Ectodermal cell (in vitro differentiated cells): ENCODE results near the gene LYPLA2.
A peak's percentile ranks its signal among the peaks of the same experiment; 100 is the strongest.
"Not testable (repeated sequence)": the region's sequence is repeated elsewhere in the genome, so short reads cannot be mapped to it uniquely, and the experiment has no call there.

Experiments used
- H3K27ac ChIP-seq: 2 replicates; pipeline ENCODE4 v1.7.0; 2013; ENCODE audit warnings: mild to moderate bottlenecking, low read depth, low read length; ENCODE audit not compliant: insufficient read depth, poor library complexity, severe bottlenecking
- H3K27me3 ChIP-seq: 2 replicates; pipeline ENCODE4 v1.7.0; 2013; ENCODE audit warnings: mild to moderate bottlenecking, low read length; ENCODE audit not compliant: insufficient read depth, control insufficient read depth, poor library complexity, severe bottlenecking
- H3K36me3 ChIP-seq: one replicate; pipeline ENCODE4 v1.7.0; 2013; ENCODE audit warnings: low read length; ENCODE audit not compliant: control insufficient read depth, insufficient read depth
- H3K4me1 ChIP-seq: one replicate; pipeline ENCODE4 v1.7.0; 2013; ENCODE audit warnings: low read length; ENCODE audit not compliant: control insufficient read depth, insufficient read depth
- H3K4me3 ChIP-seq: 2 replicates; pipeline ENCODE4 v1.7.0; 2013; ENCODE audit warnings: low read depth, low read length, control low read depth; ENCODE audit not compliant: insufficient read depth
- H3K9me3 ChIP-seq: 2 replicates; pipeline ENCODE4 v1.7.0; 2013; ENCODE audit warnings: mild to moderate bottlenecking, low read length, moderate library complexity; ENCODE audit not compliant: control insufficient read depth
- WGBS, 2 experiments: methylation state at CpG; one replicate each; pipeline ENCODE4 v1.1.7; 2013; ENCODE audit warnings: missing lambda C conversion rate in 2 of 2; 5-methylcytosine and 5-hydroxymethylcytosine counted together

LYPLA2 gene

DNA sequence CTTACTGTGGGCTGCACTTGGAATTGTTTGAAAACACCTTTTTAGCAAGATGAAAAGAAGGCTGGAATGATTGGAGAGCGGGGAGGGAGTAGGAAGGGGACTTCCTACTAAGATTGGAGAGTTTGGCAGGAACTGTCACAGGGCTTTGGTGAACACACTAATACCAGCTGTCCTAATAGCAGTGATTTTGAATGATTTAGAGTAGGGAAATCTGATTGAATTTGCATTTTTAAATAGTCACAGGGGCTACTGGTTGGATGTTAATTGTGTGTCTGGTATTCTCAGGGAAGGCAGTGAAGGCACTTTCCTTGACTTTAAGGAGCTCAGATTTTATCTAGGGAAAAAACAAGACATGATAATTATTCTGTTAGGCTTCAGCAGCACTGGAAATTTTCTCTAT lies 36.8 kb downstream of the LYPLA2 start:
- Histone ChIP-seq H3K27ac (no peak overlapping the region), H3K9me3 (no peaks in the 10 kb centered on the region), H3K27me3 (no peaks in the 10 kb centered on the region), H3K4me1 (peaks cover 4% of the 10 kb centered on the region), H3K36me3 (no peaks in the 10 kb centered on the region), H3K4me3 (no peak overlapping the region)
- 85 to 98% methylated on average over 1 of the region's 1 CpG for WGBS, 2 experiments

DNA sequence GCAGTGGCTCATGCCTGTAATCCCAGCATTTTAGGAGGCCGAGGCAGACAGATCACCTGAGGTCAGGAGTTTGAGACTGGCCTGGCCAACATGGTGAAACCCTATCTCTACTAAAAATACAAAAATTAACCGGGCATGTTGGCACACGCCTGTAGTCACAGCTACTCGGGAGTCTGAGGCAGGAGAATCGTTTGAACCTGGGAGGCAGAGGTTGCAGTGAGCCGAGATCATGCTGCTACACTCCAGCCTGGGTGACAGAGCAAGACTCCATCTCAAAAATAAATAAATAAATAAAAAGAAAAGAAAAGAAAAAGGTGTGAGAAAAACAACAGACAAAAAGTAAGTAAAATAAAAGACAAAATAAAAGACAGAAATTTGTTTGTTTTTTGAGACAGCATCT lies 43.2 kb downstream of the LYPLA2 start:
- H3K27me3 ChIP-seq = peaks cover 27% of the 10 kb centered on the region
- not testable (repeated sequence) for H3K27ac ChIP-seq, H3K36me3 ChIP-seq, H3K4me3 ChIP-seq, H3K4me1 ChIP-seq, H3K9me3 ChIP-seq
- 89 to 90% methylated on average over 6 of the region's 6 CpGs for WGBS, 2 experiments

- Histone ChIP-seq H3K27me3 (peaks cover 27% of the 10 kb centered on the region), H3K27ac (no peak overlapping the region), H3K9me3 (no peaks in the 10 kb centered on the region), H3K4me3 (no peak overlapping the region), H3K36me3 (no peaks in the 10 kb centered on the region), H3K4me1 (no peaks in the 10 kb centered on the region)
- WGBS, 2 experiments = 72 to 82% methylated on average over 2 to 3 of the region's 3 CpGs
Measured at GRCh38 chr1:23836037-23836436, 45.1 kb downstream of the LYPLA2 start.

DNA sequence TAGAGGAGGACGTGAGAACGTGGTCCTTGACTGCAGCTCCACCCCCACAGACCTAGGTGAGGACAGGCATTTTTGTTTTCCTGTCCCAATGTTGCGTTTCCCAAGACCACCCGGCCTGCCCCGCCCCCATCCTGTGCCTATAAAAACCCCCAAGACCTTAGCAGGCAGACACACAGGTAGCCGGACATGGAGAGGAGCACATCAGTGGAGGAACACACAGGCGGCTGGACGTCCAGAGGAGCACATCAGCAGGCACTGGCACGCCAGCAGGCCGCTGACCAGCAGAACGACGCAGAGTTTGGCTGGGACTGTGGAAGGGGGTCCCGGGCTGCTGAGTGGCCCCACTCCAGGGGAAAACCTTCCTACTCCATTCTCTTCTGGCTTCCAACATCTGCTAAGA lies 47.0 kb downstream of the LYPLA2 start:
- H3K36me3 ChIP-seq = no peaks in the 10 kb centered on the region
- H3K4me3 ChIP-seq = no peak overlapping the region
- H3K4me1 ChIP-seq = no peaks in the 10 kb centered on the region
- H3K27ac ChIP-seq = no peak overlapping the region
- peaks cover 27% of the 10 kb centered on the region for H3K27me3 ChIP-seq
- WGBS, 2 experiments = 27 to 33% methylated on average over 13 of the region's 13 CpGs
- H3K9me3 ChIP-seq = no peaks in the 10 kb centered on the region

DNA sequence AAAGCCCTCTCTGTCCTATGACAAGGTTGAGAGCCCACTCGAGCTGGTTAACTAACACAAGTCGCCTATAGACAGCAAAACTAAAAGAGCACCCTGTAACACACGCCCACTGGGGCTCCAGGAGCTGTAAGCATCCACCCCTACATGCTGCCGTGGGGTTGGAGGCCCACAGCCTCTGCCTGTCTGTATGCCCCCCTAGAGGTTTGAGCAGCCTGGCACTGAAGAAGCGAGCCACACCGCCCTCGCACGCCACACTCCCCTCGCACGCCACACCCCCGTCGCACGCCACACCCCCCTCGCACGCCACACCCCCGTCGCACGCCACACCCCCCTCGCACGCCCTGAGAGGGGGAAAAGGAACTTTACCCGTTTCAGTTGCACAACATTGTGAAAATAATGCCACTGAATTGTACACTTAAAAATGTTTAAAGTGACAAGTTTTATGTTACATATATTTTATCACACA lies 47.5 kb downstream of the LYPLA2 start:
- Histone ChIP-seq H3K27me3 (peaks cover 27% of the 10 kb centered on the region), H3K9me3 (no peaks in the 10 kb centered on the region), H3K36me3 (no peaks in the 10 kb centered on the region), H3K27ac (no peak overlapping the region), H3K4me1 (no peaks in the 10 kb centered on the region), H3K4me3 (peak overlapping the region; percentile 2)
- 2 to 4% methylated on average over 10 to 15 of the region's 21 CpGs for whole genome bisulfite sequencing, 2 experiments

- Histone ChIP-seq H3K4me1 (no peaks in the 10 kb centered on the region), H3K36me3 (no peaks in the 10 kb centered on the region), H3K27me3 (no peaks in the 10 kb centered on the region), H3K9me3 (no peaks in the 10 kb centered on the region), H3K4me3 (no peak overlapping the region), H3K27ac (no peak overlapping the region)
- 87% methylated on average over 4 of the region's 5 CpGs for WGBS, 2 experiments
Measured at GRCh38 chr1:23843644-23844043, 52.7 kb downstream of the LYPLA2 start.
